Measurements from ENCODE around the gene TBL1XR1. TPM values are rescaled to one million over a fixed set of nuclear protein-coding genes. Genes with fewer than 3 reads are reported as not detected.

TBL1XR1 gene
- total RNA-seq, 2 experiments from 2014 or later, result 63.2 to 67.8 TPM

DNA sequence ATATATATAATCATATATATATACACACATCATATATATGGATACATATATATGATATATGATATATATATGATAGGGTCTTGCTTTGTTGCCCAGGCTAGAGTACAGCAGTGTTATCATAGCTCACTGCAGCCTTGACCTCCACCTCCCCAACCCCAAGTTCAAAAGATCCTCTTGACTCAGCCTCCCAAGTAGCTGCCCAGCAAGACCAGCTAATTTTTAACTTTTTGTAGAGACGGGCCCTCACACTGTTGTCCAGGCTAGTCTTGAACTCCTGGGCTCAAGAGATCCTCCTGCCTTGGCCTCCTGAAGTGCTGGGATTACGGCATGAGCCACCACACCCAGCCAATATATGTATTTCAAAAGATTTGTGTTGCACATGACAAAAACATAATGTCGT is 83.0 kb downstream of the TBL1XR1 start:
- TF ChIP-seq, protein P1, sequence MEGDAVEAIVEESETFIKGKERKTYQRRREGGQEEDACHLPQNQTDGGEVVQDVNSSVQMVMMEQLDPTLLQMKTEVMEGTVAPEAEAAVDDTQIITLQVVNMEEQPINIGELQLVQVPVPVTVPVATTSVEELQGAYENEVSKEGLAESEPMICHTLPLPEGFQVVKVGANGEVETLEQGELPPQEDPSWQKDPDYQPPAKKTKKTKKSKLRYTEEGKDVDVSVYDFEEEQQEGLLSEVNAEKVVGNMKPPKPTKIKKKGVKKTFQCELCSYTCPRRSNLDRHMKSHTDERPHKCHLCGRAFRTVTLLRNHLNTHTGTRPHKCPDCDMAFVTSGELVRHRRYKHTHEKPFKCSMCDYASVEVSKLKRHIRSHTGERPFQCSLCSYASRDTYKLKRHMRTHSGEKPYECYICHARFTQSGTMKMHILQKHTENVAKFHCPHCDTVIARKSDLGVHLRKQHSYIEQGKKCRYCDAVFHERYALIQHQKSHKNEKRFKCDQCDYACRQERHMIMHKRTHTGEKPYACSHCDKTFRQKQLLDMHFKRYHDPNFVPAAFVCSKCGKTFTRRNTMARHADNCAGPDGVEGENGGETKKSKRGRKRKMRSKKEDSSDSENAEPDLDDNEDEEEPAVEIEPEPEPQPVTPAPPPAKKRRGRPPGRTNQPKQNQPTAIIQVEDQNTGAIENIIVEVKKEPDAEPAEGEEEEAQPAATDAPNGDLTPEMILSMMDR (IDR thresholded peaks at IDR 0.05), result no peak
- Mint-ChIP-seq H3K27me3 (no peaks in the 10 kb centered on the region), H3K27ac (no peak overlapping the region), H3K9me3 (peaks cover 2% of the 10 kb centered on the region), H3K4me3 (no peak overlapping the region), H3K36me3 (ENCODE audit: low read depth) (no peaks in the 10 kb centered on the region), H3K4me1 (ENCODE audit: low read depth) (peaks cover 79% of the 10 kb centered on the region)
- peaks cover 4% of the 10 kb centered on the region for H3K36me3 ChIP-seq (ENCODE audit: insufficient read depth, low read length)
- H3K4me3 ChIP-seq (ENCODE audit: low read length), result no peak overlapping the region
- ChIA-PET POLR2A (no interaction called here), CTCF (no interaction called here)
- no peak for DNase-seq
- no peaks in the 10 kb centered on the region for H3K27me3 ChIP-seq (ENCODE audit: control insufficient read depth in 1 of 2, insufficient read depth in 2 of 2, low read length in 2 of 2)
- H3K4me1 ChIP-seq (ENCODE audit: insufficient read depth, low read length), result peaks cover 21% of the 10 kb centered on the region
- ATAC-seq (ENCODE audit: poor library complexity), result no peak
- intact Hi-C loops (cut with DNase I, micrococcal nuclease), result no loop called here
- H3K27ac ChIP-seq (ENCODE audit: low read depth in 1 of 2, low read length in 2 of 2), result no peak overlapping the region
- H3K9me3 ChIP-seq (ENCODE audit: control insufficient read depth in 1 of 2, insufficient read depth in 1 of 2, low read length in 2 of 2), result no peaks in the 10 kb centered on the region

DNA sequence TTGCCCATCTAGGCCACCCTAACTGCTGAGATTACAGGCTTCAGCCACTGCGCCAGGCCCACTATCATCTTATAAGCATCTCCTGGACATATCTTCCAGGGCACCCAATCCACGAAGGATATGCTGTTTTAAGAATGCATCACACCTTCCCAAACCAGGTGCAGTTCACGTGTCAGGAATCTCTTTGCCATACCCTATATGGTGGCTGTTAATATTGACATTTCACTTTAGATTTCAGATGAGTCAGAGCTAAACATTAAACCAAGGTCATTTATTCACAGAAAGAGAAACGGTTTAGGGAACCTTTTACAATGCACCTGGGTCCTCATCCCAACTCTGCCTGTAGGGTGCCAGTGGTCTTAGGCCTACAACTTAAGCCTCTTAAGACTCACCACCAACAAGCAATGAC is 85.7 kb downstream of the TBL1XR1 start:
- DNase-seq (no peak), ATAC-seq (ENCODE audit: poor library complexity) (no peak)
- intact Hi-C loops (cut with DNase I, micrococcal nuclease), result loop anchor here in 1 of 2 experiments (2.0 kb wide), 1 partner anchor 33 kb away; no protein-coding TSS in a partner anchor
- Histone ChIP-seq H3K27ac (ENCODE audit: low read depth in 1 of 2, low read length in 2 of 2) (no peak overlapping the region), H3K27me3 (ENCODE audit: control insufficient read depth in 1 of 2, insufficient read depth in 2 of 2, low read length in 2 of 2) (no peaks in the 10 kb centered on the region), H3K9me3 (ENCODE audit: control insufficient read depth in 1 of 2, insufficient read depth in 1 of 2, low read length in 2 of 2) (no peaks in the 10 kb centered on the region), H3K4me3 (ENCODE audit: low read length) (no peak overlapping the region), H3K4me1 (ENCODE audit: insufficient read depth, low read length) (peaks cover 19% of the 10 kb centered on the region), H3K36me3 (ENCODE audit: insufficient read depth, low read length) (no peaks in the 10 kb centered on the region)
- TF ChIP-seq, protein P1 (IDR thresholded peaks at IDR 0.05), result no peak
- Mint-ChIP-seq H3K9me3 (peaks cover 2% of the 10 kb centered on the region), H3K4me1 (ENCODE audit: low read depth) (peaks cover 77% of the 10 kb centered on the region), H3K4me3 (no peak overlapping the region), H3K27me3 (no peaks in the 10 kb centered on the region), H3K27ac (peak overlapping the region; percentile 88), H3K36me3 (ENCODE audit: low read depth) (no peaks in the 10 kb centered on the region)
- ChIA-PET CTCF (no interaction called here), POLR2A (interaction anchor here (0.7 to 3.9 kb wide), 3 partner anchors 10 to 252 kb away, joined by 3 to 20 read pairs (median 3); partner anchors contain the start of gene TBL1XR1)

- Histone ChIP-seq H3K9me3 (ENCODE audit: control insufficient read depth in 1 of 2, insufficient read depth in 1 of 2, low read length in 2 of 2) (no peaks in the 10 kb centered on the region), H3K4me1 (ENCODE audit: insufficient read depth, low read length) (peaks cover 24% of the 10 kb centered on the region), H3K4me3 (ENCODE audit: low read length) (no peak overlapping the region), H3K27ac (ENCODE audit: low read depth in 1 of 2, low read length in 2 of 2) (peak overlapping the region in 1 of 2 donors; percentile 38), H3K27me3 (ENCODE audit: control insufficient read depth in 1 of 2, insufficient read depth in 2 of 2, low read length in 2 of 2) (no peaks in the 10 kb centered on the region), H3K36me3 (ENCODE audit: insufficient read depth, low read length) (no peaks in the 10 kb centered on the region)
- intact Hi-C loops (cut with DNase I, micrococcal nuclease), result loop anchor here in 1 of 2 experiments (2.0 kb wide), 1 partner anchor 34 kb away; no protein-coding TSS in a partner anchor
- DNase-seq (peak in 1 of 14 experiments; percentile 19), ATAC-seq (ENCODE audit: poor library complexity) (no peak)
- no peaks in the 10 kb centered on the region for H3K36me3 Mint-ChIP-seq (ENCODE audit: low read depth)
- peak overlapping the region; percentile 88 for H3K27ac Mint-ChIP-seq
- H3K9me3 Mint-ChIP-seq, result no peaks in the 10 kb centered on the region
- ChIA-PET POLR2A (interaction anchor here (0.6 to 3.9 kb wide), 5 partner anchors 11 to 253 kb away, joined by 3 to 20 read pairs (median 3); partner anchors contain the start of gene TBL1XR1), CTCF (no interaction called here)
- H3K27me3 Mint-ChIP-seq, result no peaks in the 10 kb centered on the region
- no peak overlapping the region for H3K4me3 Mint-ChIP-seq
- TF ChIP-seq, protein P1 (IDR thresholded peaks at IDR 0.05), result no peak
- peaks cover 76% of the 10 kb centered on the region for H3K4me1 Mint-ChIP-seq (ENCODE audit: low read depth)
Observed at GRCh38 chr3:177110895-177111294, 86.4 kb downstream of the TBL1XR1 start.

Measured in CD4-positive, alpha-beta T cell (primary cell).